HG02970 (cell line): Measurements from ENCODE around the gene IVD.

Source experiments
- ATAC-seq: cut with Tn5 transposase; IDR thresholded peaks from one replicate; pipeline ENCODE4 v1.9.1; 2021; ENCODE audit warnings: mild to moderate bottlenecking, moderate library complexity, moderate number of reproducible peaks; ENCODE audit not compliant: unreplicated experiment, low FRiP score

IVD gene

DNA sequence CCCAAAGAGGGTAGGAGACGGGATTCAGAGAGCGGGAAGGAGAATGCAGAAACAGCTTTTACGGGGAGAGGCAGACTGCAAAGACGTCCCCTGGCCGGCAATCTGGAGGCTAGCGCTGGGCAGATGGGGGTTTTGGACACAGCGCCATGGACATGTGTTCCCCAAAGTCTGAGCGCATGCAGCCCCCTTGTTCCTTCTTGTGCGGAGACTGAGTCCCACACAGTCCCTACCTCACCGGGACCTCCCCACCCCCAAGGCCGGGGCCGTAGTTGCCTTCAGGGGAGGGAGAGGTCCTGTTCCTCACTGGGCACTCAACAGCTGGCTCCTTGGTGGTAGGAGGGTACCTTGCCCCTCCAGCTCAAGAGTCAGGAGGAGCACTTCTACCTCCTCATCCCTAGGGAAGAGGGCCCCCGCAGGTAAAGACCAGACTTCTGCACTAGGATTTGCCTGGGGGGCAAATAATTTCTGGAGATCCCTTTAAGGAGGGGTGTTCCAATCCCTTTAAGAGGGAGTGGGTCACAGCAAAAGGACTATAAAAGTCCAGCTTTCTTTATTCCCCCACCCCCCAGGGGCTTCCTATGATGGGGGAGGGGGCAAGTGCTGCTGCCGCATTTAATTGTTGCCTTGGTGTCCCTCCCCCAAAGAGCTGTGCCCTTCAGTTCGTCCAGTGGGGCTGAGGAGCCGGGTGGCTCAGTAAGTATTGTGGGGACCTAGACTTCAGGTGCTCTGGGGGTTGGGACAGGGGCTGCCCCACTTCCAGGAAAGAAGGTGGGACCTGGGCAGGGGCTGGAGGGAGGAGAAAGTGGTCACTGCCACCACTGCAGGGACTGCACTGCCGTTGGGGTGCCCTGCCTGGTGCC, 31.5 kb downstream of the IVD start:
- ATAC-seq: no peak

DNA sequence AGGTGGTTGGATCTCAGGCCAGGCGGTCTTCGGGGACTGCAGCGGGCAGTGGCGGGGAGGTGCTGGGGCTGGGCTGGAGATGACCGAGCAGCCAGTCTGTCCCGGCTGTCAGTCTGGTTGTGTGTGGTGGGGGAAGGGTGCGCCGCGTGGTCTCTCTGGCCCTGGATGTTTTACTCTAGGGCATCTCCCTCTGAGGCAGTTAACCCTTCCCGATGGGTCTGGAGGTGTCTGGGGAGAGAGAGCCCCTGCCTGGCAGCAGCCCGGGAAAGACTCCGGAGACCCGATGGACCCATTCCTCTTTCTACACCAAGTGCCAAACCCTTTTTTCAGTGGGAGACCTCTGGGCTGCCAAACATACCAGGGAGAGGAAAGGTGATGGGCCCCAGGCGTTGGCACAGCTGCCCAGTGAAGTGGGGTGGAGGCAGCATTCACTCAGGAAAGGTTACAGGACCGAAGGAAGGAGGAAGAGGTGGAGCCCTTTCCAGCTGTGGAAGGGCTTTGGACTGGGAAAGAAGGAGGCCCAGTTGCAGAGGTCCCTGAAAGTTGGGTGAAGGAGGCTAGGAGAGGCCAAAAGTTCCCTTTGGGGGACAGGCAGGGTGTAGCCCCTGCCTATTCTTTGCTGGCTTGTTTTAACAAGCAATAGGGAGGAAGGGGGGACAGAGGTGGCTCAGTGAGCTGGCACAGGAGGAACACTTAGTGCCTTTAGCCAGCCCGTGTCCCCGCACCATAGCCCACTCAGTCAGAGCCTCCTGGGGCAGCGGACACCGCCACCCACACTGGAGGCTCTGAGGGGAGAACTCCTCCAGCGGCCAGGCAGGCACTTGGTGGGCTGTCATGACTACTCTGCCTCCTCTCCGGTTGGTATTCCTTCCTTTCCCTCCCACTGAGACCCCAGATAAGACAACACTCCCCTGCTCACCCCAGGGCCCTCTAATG, 32.4 kb downstream of the IVD start:
- no peak for ATAC-seq

- ATAC-seq: no peak
Observed at GRCh38 chr15:40438712-40439111, 33.1 kb downstream of the IVD start.

DNA sequence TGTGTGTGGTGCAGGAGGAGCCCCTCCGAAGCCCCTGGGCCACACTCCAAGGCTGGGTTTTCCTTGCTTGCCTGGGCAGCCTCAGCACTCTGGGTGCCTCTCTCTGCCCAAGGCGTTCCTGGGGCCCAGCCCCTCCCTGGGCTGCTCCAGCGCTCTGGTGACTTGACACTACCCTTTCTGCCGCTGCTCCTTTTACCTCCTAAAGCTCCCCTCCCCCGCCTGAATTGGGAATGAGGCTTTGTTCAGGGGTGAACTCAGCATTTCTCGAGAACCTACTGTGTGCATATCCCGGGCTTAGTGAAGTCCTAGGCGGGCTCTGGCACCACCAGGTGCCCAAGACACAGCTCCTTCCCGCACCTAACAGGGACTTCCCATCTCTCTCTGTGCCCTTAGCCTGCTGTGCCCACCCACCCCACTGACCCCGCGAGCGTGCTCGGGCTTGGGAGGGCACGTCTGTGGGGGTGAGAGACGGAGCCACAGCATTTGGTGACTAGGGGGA, 33.9 kb downstream of the IVD start:
- no peak for ATAC-seq

DNA sequence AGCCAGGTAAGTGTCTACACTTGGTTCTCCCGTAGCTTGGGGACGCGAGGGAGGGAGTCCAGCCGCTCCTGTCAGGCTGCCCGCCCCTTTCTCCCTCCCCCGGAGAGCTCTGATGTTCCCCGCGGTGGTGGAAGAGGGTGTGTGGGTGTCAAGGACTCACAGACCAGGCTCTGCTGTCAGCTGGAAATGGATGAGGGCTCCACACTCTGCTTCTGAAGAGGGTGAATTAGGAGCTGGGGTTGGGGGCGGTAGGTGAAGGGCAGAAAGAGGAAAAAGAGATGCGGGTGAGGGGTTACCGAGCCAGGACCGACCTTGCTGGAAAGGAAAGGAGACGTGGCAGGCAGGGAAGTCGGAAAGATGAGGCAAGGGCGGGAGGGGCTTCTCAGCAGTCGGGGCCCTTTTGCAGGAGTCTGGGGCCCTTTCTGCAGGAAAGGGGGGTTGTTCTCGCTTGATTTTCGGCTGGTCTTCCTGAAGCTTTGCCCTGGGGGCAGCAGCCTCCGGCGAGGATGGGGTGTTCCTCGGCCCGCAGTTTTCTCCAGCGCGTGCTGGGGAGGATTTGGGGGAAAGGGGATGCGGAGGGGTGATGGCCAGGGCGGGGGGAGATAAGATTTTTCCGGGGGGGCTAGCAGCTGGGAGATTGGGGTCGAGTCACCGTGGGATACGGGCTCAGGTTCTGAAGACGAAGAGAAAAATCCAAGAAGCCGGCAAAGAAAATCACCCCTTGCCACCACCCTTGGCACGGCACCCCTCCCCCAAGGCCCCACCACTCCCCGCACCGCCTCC, 34.6 kb downstream of the IVD start:
- no peak for ATAC-seq

DNA sequence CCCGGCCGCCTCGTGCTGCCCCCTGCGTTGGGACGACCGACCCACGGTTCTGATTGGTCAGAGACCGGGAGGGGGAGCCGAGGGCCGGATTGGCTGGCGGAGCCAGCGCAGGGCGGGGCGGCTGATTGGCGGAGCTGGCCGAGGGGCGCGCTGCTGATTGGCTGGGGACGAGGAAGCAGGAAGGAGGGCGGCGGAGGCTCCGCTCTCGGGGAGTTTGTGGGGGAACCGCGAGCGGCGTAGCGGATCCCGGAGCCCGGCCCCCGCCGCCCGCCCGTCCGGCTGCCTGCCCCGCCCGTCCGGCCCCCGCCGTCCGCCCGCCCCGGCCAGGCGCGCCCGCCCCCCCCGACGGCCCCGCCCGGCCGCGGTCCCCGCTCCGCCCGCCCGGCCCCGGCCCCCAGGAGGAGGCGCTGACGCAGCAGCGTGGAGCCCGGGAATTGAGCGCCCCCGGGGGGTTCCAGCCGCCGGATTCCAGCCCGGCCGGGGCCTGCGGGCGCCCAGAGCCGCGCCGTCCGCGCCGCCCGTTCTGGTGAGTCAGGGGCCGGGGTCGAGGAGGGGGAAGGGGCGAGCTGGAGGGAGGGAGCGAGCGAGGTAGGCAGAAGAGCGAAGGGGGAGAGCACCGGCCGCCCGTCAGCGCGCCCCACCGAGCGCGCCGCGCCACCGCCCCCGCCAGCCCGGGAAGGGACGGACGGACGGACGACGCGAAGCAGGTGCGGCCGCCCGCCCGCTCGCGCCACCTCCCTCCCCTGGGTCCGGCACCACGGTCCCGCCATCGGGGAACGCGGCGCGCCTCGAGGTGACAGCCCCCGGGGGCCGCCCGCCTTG, 35.4 kb downstream of the IVD start, which contains the start of gene BAHD1:
TSS of gene BAHD1 (plus strand) at position 211 of the 822 bp plus-strand sequence. CDS start 17,512 bp downstream, outside the sequence.
- peak; percentile 79 for ATAC-seq

DNA sequence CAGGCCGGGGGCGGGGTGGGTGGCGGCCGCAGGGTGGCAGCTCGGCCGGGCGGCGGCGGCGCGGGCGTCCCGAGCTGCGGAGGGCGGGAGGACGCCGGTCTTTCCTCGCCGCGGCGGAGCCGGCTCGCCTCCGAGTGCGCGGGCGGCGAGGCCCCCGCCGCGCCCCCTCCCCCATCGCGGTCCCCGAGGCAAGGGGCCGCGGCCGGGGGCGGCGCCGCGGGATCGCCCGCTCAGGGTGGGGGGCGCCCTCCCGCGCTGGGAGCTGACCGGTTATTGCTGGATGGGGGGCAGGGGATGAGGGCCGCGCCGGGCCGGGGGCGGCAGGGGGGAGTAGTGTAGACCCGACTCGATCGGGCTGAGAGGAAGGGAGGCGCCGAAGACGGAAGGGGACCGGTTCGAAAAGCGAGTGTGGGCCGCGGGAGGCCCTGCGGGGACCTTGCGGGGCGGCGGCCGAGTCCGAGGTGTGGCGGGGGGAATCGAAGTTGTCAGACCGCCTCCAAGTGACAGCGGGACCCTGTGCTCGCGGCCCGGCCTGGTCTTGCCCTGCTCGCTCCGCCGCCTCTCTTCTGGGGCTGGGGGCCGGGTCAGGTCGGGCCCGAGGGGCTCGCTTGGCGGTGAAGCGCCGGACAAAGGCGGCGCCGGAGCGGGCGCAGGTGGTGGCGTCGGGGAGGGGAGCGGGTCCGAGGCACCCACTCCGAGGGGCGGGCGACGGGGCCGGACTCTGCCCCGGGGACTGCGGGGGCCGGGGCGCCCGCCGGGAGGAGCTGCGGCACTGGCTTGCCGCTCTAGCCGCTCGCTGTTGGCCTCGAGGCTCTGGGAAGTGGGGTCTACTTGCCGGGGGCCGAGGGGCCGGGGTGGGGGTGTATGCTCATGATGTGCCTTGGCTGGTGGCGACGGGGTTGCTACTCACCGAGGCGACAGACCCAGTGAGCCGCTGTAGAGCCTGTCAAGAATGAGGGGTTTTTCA, 36.3 kb downstream of the IVD start:
- ATAC-seq: no peak

- no peak for ATAC-seq
Observed at GRCh38 chr15:40443255-40443654, 37.7 kb downstream of the IVD start.

DNA sequence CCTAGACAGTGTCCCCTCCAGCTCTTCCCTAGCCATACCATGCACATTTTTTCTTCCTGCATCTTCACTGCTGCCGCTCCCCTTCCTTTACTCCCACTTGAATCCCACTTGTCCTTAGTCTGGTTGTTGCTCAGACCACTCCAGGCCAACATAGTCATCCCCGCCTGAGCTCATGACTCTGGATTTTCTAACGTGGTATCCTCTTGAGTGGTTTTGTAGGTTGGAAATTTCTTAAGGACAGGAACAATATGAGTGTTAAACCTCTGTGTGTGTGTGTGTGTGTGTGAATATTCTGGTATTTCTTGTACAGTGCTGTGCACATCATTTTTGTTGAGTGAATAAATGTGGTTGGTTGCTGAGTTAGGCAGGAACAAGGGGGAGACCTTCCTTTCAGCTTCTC, 38.3 kb downstream of the IVD start:
- no peak for ATAC-seq

DNA sequence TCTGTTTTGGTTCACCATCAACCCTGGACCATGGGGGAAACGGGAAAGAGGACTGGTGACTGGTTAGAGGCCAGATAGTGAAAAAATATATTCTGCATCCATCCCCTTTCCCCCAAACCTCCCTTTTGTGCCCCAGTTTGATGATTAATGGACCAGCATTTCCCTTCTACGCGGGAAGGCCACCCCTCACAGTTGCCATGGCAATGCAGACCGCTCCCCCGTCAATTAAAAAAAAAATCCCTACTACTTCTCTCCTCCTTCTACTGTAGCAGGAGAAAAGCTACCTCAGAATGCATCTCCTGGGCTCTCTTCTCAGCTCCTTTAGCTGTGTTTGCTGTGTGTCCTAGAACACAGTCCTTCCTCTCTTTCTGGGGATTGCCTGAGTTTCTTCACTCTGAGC, 39.1 kb downstream of the IVD start:
- ATAC-seq: no peak

DNA sequence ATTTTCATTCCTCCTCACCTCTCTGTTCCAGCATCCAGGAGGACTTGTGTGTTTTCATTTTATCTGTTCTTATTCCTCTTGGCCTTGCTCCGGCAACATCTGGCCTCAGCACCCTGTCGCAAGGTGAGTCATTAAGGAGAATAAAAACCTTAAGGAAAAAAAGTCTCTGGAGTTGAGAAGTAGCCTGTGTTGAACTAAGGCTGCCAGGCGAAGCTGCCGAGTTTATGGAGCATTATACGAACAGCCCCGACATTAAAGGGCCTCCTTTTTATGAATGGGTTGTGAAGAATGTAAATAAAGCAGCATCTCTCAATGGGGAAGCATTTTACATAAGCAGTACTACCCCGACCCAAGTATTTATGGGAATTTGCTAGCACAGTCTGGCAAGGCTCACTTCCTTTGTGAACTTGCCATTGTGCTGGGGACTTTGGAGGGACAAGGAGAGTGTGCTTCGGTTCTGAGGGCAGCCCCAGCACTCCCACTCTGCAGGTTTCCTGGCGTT, 39.9 kb downstream of the IVD start:
- ATAC-seq: no peak

DNA sequence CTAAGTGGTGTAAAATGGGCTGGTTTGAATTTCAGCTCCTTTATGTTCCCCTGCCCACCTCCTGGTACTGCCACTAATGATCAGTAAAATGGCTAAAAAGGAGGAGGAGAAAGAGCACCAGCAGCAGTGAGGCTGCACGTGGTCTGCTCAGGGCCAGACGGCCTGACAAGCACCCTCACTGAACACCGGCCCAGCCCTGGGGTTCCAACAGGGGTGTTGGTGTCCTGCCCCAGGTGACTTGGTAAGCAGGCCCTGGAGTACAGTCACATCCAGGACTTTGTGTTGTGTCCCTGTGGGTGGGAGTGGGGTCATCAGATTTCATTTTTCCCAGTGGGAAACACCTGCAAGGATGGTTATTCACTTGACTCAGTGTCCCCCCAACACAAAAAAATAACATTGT, 40.5 kb downstream of the IVD start:
- no peak for ATAC-seq

- ATAC-seq: no peak
Observed at GRCh38 chr15:40448354-40448753, 42.8 kb downstream of the IVD start.

DNA sequence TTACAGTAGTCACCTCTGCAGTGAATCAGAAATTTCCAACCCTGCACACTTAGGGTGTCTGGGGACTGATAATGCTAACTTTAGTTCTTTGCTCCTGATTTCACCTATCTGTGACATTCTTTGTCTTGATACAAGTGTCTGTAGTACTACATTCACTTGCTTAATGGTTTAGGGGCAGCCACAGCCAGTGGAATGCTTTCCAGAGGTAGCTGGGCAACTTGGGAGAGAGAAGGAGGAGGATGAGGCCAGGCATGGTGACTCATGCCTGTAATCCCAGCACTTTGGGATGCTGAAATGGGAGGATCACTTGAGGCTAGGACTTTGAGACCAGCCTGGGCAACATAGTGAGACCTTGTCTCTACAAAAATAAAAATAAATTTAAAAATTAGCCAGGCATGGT, 43.7 kb downstream of the IVD start:
- ATAC-seq: no peak

DNA sequence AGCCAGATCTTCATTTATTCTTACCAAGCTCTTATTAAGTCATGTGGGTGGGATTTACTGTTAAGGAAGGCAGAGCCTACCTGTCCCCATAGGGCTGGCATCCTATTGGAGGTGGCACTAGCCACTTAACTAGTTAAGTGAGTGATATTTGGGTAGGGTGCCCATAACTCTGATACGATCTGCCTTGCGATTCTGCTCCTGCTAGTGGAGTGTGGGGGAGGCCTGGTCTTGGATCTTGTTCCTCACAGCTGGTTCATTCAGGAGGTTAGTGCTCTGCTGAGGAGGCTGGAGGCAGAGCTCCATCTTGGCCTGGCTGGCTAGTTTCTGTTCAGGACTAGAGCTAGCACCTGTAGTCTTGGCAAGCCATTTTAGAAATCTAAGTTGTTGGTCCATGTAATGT, 44.5 kb downstream of the IVD start:
- no peak for ATAC-seq

DNA sequence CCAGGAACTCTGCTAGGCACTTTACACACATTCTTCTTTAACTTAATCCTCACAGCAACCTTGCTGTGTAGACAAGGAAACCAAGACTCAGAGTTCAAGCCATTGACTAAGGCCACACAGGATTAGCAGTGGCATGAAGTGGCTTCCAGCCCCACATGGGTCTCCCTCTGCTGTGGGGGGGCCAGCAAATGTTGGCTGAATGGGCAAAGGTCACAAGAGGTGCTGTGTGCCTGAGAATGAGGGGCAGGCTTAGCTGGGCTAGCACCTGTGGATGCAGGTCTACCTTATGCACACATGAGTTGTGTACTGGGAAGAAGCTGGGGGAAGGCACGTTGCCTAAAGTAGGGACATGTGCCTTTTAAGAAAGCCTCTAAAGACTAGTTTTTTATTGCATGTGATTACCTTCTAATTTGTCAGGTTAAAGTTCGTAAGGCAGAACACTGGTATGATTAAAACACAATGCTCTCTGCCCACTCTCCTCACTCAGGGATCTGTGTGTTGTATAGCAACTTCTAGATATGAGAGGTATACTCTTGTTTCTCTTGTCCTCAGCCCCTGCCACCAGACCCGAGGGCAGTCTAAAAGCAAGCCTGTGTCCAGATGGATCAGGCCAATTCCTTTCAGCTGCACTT, 46.0 kb downstream of the IVD start:
- no peak for ATAC-seq

- ATAC-seq: no peak
Observed at GRCh38 chr15:40452296-40453090, 46.9 kb downstream of the IVD start.
